ENCODE measurements around the gene MLPH. TPM values are rescaled to one million over a fixed set of nuclear protein-coding genes. Genes with fewer than 3 reads are reported as not detected.

The MLPH gene
- total and polyA plus RNA-seq, 2 of the 13 experiments (the other 11 are each of a cell fraction or from before 2014, with no cell fraction given), result 0.12 TPM; not detected in 1

- TF ChIP-seq BRCA1 (CRISPR knock-in tag; IDR thresholded peaks at IDR 0.05) (peak; percentile 34; the same call in 1 of the 2 replicates), ZNF33A (CRISPR knock-in tag; IDR thresholded peaks at IDR 0.05; ENCODE audit: borderline replicate concordance) (no peak), POLR2AphosphoS5 (IDR thresholded peaks at IDR 0.05; ENCODE audit: low read depth, low read length) (no peak; the same call in none of the 2 replicates), EP300 (IDR thresholded peaks at IDR 0.05; ENCODE audit: low read depth in 2 of 2, low read length in 2 of 2) (no peak), EP300 (CRISPR knock-in tag; IDR thresholded peaks at IDR 0.05; ENCODE audit: borderline replicate concordance) (no peak), CEBPG (CRISPR knock-in tag; IDR thresholded peaks at IDR 0.05) (peak; percentile 10; the same call in 1 of the 2 replicates), MTA1 (CRISPR knock-in tag; IDR thresholded peaks at IDR 0.05; ENCODE audit: borderline replicate concordance) (peak; percentile 41; the same call in 1 of the 2 replicates), ARHGAP35 (CRISPR knock-in tag; IDR thresholded peaks at IDR 0.05; ENCODE audit: borderline replicate concordance) (peak; percentile 45; the same call in 1 of the 2 replicates), ZNF282 (IDR thresholded peaks at IDR 0.05; ENCODE audit: partially characterized antibody) (no peak), ZBTB25 (CRISPR knock-in tag; IDR thresholded peaks at IDR 0.05) (no peak), THAP11 (CRISPR knock-in tag; IDR thresholded peaks at IDR 0.05) (no peak), SNRNP70 (IDR thresholded peaks at IDR 0.05; ENCODE audit: low read depth, low read length) (no peak), GATAD1 (CRISPR knock-in tag; IDR thresholded peaks at IDR 0.05) (peak; percentile 35; the same call in 1 of the 2 replicates), HMGXB3 (CRISPR knock-in tag; IDR thresholded peaks at IDR 0.05; ENCODE audit: borderline replicate concordance) (no peak), ZBTB40 (IDR thresholded peaks at IDR 0.05) (no peak), ZBTB40 (CRISPR knock-in tag; IDR thresholded peaks at IDR 0.05) (0 out of 2 replicates have a peak, but pooled peaks have one; percentile 47)
Observed at GRCh38 chr2:237600205-237600846, 113.3 kb downstream of the MLPH start (continued).
